Activated CD4-positive, alpha-beta T cell treated with anti-CD3 and anti-CD28 coated beads, Interleukin-2, amount 50 U/mL, for 1 hour (primary cell): ENCODE results near the gene POLR2J3.
"Not testable (repeated sequence)": the region's sequence is repeated elsewhere in the genome, so short reads cannot be mapped to it uniquely, and the experiment has no call there.

Source experiments
- DNase-seq: peaks from one replicate; pipeline ENCODE4 v3.0.0-alpha.2; 2020

Gene POLR2J3

DNA sequence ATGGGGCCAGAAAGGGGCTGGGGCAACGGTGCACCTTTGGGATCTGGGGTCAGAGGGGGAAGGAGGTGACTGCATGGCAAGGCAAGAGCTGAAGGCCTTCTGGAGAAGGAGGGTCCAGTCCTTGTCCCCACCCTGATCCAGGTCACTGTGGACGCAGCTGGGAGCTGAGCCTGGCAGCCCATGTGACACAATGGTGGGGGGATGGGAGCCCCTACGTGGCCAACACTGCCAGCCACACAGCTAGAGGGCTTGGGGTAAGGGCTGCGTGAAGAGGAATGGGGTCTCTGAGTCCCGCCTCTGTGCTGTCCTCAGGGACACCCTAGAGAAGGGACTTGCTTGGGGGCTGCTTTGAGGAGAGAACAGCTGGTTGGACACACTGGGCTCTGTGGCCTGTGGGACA lies 9.3 kb upstream of the POLR2J3 start:
- DNase-seq = not testable (repeated sequence)

DNA sequence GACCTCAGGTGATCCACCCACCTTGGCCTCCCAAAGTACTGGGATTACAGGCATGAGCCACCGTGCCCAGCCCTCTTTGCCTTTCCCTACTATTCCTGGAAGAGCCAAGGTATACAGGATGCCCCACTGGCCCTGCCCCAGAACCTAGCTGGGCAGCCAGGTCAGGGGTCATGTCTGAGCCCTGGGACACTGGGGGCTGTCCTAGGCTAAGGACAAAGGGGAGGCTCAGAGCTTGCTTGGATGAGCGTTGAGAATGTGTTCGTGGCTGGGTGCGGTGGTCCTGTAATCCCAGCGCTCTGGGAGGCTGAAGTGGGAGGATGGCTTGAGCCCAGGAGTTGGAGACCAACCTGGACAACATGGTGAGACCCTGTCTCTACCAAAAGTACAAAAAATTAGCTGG lies 6.1 kb upstream of the POLR2J3 start:
- DNase-seq = not testable (repeated sequence)

DNA sequence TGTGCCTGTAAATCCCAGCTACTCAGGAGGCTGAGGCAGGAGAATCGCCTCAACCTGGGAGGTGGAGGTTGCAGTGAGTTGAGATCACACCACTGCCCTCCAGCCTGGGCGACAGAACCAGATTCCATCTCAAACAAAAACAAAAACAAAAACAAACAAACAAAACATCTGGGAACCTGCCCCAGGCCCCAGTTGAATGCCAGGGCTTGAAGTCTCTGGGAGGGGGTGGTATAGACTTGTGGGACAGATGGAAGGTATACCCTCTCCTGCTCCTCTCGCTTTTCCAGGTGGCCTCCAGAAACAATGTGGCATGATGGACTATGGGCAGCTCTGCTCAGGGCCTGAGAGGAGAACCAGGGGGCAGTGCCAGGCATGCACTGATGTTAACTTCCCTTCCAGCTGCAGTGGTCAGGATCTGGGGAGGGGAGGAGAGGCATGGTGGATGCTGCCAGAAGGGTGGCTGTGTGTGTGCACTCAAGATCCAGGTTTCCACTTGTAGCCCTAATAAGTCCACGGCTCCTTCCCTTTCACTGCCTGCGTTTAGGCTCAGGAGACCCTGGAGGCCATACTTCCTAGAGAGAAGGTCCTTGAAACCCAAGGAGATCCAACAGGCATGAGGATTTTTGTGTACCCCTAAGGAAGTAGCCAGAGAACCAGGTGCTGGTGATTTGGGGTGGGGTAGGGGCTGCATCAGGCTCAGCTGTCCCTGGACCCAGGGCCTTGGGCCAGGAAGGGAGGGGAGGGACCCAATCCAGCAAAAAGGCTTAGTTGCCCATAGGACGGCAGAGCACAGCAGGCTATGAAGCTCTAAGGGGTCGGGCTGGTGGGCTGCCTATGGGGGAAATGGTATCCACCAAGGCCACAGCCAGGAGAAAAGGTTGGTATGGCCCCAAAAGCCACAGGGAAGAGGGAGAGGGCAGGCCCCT lies 5.2 kb upstream of the POLR2J3 start:
- not testable (repeated sequence) for DNase-seq

DNA sequence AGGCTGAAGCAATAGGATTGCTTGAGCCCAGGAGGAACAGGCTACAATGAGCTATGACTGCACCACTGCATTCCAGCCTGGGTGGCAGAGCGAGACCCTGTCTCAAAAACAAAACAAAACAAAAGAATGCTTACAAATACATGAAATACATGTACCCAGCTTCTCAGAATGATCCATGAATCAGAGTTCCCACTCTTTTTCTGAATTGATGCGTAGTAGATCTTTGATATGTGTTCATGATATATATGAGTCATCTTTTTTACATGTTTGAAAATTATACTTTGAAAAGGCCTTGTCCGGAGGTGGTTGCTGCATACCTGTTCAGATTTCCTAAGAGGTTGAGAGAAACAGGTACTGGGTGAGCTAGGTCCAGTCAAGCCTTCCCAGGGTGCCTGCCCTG lies 4.0 kb upstream of the POLR2J3 start:
- DNase-seq = not testable (repeated sequence)

DNA sequence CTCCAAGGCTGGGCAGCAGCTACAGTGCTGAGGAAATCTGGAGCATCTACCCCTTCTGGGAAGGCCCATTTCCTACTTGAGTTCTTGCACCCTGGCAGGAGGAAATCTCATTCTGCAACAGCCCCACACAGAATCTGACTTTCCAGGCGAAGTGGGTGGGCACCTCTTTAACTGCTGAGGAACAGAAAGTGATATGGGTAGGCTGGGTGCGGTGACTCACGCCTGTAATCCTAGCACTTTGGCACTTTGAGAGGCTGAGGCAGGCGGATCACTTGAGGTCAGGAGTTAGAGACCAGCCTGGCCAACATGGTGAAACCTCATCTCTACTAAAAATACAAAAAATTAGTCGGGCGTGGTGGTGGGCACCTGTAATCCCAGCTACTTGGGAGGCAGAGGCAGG lies 2.2 kb upstream of the POLR2J3 start:
- not testable (repeated sequence) for DNase-seq

DNA sequence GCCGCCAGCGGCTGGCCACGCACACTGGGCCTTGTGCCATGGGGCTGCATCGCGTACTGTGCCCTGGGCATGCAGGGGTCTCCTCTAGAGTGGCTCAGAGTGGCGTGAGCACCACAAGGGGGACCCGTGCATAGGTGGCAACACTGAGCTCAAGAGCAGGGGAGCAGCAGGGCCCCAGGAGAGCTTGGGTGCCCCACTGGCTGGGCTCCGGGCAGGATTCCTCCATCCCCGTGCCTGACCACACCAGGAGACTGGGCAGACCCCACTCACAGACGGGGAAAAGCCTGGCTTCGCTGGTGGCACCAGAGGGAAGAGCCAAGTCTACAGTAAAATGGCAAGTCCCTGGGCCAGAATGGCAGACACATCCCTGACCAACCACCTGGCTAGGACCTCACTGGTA lies 3.8 kb downstream of the POLR2J3 start:
- not testable (repeated sequence) for DNase-seq

DNA sequence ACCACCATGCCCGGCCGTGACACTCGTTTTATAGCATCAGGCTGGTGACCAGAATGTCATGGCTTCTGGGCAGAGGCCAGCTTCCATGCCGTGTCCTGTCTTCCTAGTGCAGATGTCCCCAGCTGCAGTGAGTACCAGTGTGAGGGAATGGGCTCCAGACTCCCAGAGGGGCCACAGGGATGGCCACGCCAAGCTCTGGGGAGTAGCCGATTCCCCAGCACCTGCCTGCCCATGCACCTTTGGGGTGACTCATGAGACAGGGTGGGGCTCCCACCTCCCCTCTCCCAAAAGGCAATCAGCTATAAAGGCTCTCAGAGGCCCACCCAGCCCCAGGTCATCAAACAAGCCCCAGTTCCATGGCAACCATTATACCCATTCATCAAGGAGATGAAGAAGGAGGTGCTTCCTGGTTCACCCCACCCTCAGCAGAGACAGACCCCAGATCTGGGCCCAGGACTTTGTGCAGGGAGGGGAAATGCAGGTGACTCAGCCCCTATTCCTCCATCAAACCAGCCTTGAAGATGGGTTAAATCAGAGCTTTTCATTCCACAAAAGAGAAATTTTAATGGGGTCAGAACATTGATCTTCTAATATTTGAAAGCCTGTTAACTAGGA lies 21.5 kb downstream of the POLR2J3 start, which contains the start of gene SPDYE2:
Gene SPDYE2, plus strand, starts transcription at position 419 of the 615 bp plus-strand sequence. CDS start 2,030 bp downstream, outside the sequence.
- not testable (repeated sequence) for DNase-seq

DNA sequence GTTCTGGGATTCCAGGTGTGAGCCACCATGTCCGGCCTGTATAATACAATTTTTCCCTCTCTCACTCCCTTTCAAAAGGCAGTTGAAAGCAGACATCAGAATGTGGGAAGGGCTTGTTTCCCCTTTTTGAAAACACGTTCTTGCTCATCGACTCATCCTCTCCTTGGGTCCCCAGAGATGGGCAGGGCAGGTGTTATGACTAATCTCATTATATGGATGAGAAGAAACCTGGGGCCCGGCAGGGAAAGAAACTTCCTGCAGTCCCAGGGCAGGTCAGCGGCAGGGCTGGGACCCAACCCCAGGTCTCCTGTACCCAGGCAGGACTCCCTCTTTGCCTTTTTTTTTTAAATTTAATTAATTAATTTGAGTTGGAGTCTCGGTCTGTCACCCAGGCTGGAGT lies 26.0 kb downstream of the POLR2J3 start:
- not testable (repeated sequence) for DNase-seq

DNA sequence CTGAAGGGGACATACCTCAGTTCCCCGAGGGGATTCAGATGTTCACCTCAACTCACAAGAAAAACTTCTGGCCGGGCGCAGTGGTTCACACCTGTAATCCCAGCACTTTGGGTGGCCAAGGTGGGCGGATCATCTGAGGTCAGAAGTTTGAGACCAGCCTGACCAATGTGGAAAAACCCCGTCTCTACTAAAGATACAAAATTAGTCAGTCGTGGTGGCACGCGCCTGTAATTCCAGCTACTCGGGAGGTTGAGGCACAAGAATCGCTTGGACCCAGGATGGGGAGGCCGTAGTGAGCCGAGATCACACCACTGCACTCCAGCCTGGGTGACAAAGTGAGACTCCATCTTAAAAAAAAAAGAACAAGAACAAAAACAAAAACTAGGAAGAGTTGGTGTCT lies 27.1 kb downstream of the POLR2J3 start:
- DNase-seq = not testable (repeated sequence)

DNA sequence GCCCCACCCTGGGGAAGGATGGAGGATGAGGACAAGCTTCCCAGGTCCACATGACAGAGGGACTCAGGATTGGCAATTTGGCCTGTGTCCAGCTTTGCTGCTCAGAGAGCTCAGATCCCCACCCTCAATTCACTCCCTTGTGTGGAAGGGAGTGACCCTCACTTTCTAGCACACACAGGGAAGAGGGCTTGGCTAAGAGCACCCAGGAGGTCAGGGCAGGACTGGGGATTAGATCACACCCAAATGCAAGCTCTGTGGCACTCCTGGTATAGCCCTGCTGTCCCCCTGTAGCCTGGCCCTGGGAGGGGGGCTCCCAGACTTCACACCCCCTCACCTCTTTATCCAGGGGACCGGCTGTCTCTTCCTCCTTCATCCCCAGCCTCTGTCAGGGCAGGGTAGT lies 28.0 kb downstream of the POLR2J3 start:
- not testable (repeated sequence) for DNase-seq

DNA sequence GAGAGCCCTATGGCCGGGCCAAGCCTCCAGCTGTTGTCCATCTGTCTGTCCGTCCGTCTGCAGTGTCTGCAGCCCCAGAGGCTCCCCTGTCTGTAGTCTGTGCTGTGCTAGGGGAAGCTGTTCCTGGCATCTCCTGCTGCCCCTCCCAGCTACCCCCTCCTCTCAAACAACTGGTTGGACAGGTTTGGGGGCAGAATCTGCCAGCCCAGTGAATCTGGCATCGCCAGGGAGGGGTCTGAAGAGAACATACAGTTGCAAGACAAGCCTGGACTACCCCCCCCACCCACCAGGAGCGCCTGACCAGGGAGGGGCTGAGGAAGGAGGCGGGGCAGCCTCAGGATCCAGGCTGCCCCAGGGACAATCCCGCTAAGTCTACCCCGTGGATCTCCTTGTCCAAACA lies 28.8 kb downstream of the POLR2J3 start, which contains the start of gene UPK3BL2:
Gene UPK3BL2, minus strand, starts transcription at position 101 of the 400 bp plus-strand sequence. Its CDS starts 60 bp downstream, at position 41.
- not testable (repeated sequence) for DNase-seq

DNA sequence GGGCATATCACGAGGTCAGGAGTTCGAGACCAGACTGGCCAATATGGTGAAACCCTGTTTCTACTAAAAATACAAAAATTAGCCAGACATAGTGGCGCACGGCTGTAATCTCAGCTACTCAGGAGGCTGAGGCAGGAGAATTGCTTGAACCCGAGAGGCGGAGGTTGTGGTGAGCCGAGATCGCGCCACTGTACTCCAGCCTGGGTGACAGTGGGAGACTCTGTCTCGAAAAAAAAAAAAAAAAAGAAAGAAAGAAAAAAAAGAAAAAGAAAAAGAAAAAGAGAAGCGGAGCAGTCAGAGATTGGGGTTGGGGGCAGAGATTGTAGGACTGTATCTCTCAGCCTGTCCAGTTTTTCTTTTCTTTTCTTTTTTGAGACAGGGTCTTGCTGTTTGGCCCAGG lies 29.6 kb downstream of the POLR2J3 start:
- DNase-seq = not testable (repeated sequence)

DNA sequence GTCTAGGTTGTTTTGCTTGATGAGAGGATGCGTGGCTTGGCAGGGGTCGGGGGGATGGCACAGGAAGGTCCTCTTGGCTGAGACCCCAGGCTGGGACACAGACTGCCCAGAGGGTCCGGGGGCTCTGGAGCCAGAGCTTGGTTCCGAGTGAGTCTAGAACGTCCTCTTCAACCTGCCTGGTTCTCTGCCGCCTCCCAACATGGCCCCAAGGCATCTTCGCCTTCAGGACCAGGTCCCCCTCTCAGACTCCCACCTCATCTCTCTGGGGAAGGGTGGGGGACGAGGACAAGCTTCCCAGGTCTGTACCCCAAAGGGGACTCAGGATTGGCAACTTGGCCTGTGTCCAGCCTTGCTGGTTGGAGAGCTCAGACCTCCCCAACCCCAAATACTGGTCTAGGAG lies 30.3 kb downstream of the POLR2J3 start:
- DNase-seq = not testable (repeated sequence)

DNA sequence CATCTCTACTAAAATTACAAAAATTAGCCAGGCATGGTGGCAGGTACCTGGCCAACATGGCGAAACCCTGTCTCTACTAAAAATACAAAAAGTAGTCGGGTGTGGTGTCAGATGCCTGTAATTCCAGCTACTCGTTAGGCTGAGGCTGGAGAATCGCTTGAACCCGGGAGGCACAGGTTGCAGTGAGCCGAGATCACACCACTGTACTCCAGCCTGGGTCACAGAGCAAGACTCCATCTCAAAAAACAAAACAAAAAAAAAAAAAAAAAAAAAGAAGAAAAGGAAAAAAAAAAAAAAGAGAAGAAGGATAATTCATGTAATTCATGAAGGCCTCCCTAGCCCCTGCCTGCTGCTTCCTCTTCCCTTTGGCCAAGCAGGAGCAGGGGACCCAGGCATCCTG lies 31.8 kb downstream of the POLR2J3 start:
- not testable (repeated sequence) for DNase-seq

DNA sequence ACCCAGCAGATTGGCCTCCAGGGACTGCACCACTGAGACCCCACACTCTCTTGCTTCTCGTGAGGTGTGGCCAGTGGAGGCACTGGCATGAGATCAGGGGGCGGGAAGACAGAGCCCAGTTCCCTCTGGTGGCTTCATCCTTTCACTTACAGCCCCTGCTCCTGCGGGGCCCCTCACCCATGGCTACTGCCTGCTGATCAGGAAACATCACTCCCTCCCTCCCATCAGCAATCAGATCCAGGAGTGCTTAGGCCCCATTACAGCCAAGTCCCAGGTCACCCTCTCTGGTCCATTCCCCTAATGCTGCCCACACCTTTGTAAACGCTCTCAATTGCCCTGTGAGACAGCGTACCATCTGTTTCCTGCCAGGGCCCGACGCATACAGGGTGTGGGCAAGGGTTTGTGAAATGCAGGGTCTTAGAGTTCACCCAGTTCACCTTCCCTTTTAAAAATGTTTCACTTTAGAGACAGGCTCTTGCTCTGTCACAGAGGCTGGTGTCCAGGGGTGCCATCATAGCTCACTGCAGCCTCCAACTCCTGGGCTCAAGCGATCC lies 37.2 kb downstream of the POLR2J3 start:
- not testable (repeated sequence) for DNase-seq

DNA sequence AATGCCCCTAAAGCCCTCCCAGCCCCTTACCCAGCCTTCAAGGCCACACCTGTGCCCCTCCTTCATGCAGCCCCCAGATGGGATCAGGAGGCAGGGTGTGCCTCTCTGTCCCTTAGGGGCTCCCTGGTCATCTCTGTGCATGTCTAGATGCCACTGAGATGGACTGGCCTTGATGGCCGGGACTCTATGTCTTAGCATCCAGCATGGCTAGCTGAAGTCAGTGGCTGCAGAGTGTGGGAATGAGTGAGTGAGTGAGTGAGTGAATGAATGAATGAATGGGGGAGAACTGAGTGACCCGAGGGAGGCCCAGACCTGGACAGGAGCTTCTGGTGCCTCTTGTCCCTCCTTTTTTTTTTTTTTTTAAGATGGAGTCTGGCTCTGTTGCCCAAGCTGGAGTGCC lies 40.3 kb downstream of the POLR2J3 start:
- DNase-seq = not testable (repeated sequence)

DNA sequence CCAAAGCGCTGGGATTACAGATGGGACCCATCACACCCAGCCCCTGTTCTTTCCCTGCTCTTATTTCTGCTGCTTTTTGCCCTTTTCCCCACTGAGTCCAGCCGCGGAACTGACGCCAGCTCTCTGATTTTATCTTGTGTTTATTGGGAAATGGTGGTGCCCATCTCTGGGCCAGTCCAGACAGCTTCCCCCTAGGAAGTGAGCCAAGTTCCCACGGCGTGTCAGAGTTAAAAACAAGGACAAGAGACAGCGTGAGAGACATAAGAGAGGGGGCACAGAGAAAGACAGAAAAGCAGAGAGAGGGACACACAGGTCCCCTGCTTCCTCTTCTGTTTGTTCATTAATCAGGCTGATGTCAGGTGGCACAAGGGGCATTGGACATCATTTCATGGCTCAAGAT lies 40.8 kb downstream of the POLR2J3 start:
- DNase-seq = not testable (repeated sequence)

DNA sequence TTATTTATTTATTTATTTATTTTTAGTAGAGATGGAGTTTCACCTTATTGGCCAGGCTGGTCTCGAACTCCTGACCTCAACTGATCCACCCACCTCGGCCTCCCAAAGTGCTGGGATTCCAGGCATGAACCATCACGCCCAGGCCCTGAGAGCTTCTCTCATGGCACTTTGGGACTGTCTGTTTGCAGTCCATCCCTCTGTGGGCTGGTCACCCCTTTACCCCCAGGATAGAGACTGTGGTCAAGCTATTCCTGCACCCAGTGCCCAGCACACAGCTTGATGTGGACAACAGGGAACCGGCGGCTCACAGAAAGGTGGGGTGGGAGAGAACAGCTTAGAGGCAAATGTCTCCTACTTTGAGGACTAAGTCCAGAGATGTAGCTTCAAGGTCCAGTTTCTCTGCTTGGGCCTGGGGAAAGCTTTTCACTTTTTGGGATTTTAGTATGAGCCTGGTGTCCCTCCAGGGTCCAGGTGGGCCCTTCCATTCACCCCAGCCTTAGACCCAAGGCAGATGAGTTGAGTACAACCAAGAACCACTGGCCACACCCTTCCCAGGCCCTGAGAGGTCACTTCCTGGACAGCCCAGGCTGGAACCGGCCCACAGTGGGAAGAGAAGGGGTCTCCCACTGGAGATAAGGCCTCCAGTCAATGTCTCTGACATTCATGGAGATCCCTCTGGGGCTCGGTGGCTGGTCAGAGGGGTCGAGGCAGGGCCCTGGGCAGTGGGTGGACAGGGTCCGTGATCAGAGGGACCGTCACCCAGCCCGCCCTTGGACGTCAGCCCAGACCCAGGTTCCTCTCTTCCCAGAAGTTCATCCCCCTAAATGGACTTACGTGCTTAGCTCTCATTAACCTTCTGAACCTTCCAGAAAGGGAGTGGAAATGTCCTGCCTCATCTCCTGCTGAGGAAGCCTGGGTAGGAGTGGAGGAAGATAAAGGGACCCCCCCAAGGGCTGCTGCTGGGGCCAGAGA lies 44.3 kb downstream of the POLR2J3 start:
- DNase-seq = not testable (repeated sequence)

DNA sequence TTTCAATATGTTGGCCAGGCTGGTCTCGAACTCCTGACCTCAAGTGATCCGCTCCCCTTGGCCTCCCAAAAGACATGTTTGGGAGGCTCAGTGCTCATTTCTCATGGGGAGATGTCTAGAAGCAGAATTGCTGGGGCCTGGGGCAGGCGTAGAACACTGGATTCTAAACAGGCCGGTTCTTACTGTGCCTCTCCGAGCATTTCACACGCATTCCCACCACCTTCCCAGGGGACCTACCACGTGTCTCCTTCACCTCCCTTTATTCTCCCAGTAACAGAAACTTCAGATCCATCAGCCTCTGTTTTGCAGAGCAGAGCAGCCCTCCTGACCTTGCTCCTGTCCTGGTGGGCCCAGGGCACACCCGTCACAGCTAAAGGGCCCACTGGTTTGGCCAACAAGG lies 45.2 kb downstream of the POLR2J3 start:
- DNase-seq = not testable (repeated sequence)

DNA sequence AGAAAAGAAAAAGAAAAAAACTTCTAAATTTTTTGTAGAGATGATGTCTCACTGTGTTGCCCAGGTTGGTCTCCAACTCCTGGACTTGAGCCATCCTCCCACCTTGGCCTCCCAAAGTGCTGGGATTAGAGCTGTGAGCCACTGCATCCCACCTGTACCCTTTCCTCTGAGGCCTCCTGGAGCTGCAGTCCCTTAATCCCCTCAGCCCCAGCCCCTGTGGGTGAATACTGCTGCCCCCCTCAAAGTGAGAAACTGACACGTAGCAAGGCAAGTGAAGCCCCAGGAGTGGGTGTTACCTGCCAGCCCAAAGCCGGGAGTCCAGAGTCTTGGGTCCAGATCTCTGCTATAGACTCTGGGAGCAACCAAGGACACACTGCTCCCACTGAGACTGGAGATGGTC lies 47.6 kb downstream of the POLR2J3 start:
- DNase-seq = not testable (repeated sequence)

DNA sequence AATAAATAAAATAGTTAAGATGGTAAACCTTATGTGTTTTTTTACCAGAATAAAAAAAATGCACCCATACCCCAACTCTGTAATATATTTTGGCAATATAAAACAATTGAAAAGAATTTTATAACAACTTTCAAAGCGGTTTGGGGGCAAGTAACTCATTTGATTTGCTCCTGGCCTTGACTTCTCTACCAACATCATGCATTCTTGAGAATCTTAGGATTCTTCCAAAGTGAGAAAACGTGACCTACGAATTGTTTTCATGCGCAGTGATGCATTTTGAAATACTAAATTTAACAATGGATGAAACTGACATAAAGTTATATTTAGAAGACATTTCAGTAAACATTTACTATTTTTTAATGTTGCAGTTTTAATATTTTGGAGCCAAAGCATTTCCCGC lies 51.6 kb downstream of the POLR2J3 start:
- DNase-seq = not testable (repeated sequence)

DNA sequence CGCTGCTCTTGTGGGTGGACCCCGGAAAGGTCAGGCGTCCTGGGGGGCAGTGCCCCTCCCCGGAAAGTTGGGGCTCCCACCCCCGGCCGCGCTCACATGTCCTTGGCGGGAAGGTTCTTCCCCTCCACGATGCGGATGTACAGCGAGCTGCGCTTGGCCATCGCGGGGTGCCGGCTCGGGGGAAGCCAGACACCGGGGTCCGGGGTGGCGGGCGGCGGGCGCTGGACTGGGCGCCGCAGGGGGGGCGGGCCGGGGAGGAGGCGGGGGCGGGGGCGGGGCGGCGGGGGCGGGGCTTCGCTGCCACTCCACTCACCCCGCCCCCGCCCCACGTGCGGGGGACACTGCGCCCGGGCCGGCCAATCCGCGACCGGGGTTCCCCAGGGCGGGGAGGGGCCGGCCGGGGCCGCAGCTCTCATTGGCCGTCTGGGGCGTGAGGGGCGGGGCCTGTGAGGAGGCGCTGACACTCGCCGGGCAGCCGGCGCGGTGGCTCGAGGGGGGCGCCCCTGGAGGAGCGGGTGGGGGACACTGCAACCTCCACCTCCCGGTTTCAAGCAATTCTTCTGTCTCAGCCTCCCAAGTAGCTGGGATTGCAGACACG lies 54.7 kb downstream of the POLR2J3 start, which contains the start of gene RASA4B:
Gene RASA4B, minus strand, starts transcription at position 228 of the 598 bp plus-strand sequence. Its CDS starts 67 bp downstream, at position 161.
- DNase-seq = not testable (repeated sequence)
